Progenitor cell of endocrine pancreas (in vitro differentiated cells): ENCODE results near the gene FAM163A. TPM values are rescaled to one million over a fixed set of nuclear protein-coding genes. Genes with fewer than 3 reads are reported as not detected.

Experiments
- DNase-seq: peaks from one replicate; pipeline ENCODE4 v3.0.0; 2021; ENCODE audit warnings: low spot score; ENCODE audit not compliant: unreplicated experiment
- H3K27ac Mint-ChIP-seq: 2 replicates; pipeline ENCODE4 v1.8.0; 2021; ENCODE audit warnings: mild to moderate bottlenecking, moderate library complexity, mixed read lengths
- H3K27me3 Mint-ChIP-seq: 2 replicates; pipeline ENCODE4 v1.8.0; 2021; ENCODE audit warnings: mixed read lengths
- H3K36me3 Mint-ChIP-seq: 2 replicates; pipeline ENCODE4 v1.8.0; 2022; ENCODE audit warnings: mixed read lengths; ENCODE audit not compliant: insufficient read depth
- H3K4me1 Mint-ChIP-seq: 2 replicates; pipeline ENCODE4 v1.8.0; 2021; ENCODE audit warnings: low read depth, mixed read lengths
- H3K4me3 Mint-ChIP-seq: 2 replicates; pipeline ENCODE4 v1.8.0; 2021; ENCODE audit warnings: low read depth, mild to moderate bottlenecking, moderate library complexity, mixed read lengths
- H3K9me3 Mint-ChIP-seq: 2 replicates; pipeline ENCODE4 v1.8.0; 2021; ENCODE audit warnings: low read depth, mixed read lengths
- CTCF ChIP-seq: fragments of 200-600 bp; sonication (generic); IDR thresholded peaks from one replicate; pipeline ENCODE4 v1.5.0; 2021; ENCODE audit warnings: antibody characterized with exemption, mild to moderate bottlenecking; ENCODE audit not compliant: unreplicated experiment
- total RNA-seq: library from RNA; stranded (reverse); gene quantifications from 2 replicates; pipeline ENCODE4 v1.2.1, GENCODE V29; 2021

Gene FAM163A
- total RNA-seq, 1 donor from 2014 or later: 1.1 TPM

- Mint-ChIP-seq H3K27ac (no peak overlapping the region), H3K4me1 (no peaks in the 10 kb centered on the region), H3K4me3 (no peak overlapping the region), H3K27me3 (peaks cover 16% of the 10 kb centered on the region), H3K9me3 (no peaks in the 10 kb centered on the region), H3K36me3 (no peaks in the 10 kb centered on the region)
- TF ChIP-seq CTCF: no peak
- no peak for DNase-seq
Observed at GRCh38 chr1:179728271-179728670, 14.8 kb upstream of the FAM163A start.

- Mint-ChIP-seq H3K9me3 (no peaks in the 10 kb centered on the region), H3K4me3 (no peak overlapping the region), H3K27ac (no peak overlapping the region), H3K4me1 (no peaks in the 10 kb centered on the region), H3K27me3 (peaks cover 16% of the 10 kb centered on the region), H3K36me3 (no peaks in the 10 kb centered on the region)
- TF ChIP-seq CTCF: no peak
- no peak for DNase-seq
Observed at GRCh38 chr1:179729881-179730280, 13.2 kb upstream of the FAM163A start.

GRCh38 chr1:179731643-179732042 is 11.4 kb upstream of the FAM163A start:
- Mint-ChIP-seq H3K4me1 (no peaks in the 10 kb centered on the region), H3K4me3 (no peak overlapping the region), H3K27ac (no peak overlapping the region), H3K9me3 (no peaks in the 10 kb centered on the region), H3K27me3 (peaks cover 21% of the 10 kb centered on the region), H3K36me3 (no peaks in the 10 kb centered on the region)
- TF ChIP-seq CTCF: no peak
- DNase-seq: no peak

- Mint-ChIP-seq H3K4me1 (peaks cover 6% of the 10 kb centered on the region), H3K27ac (no peak overlapping the region), H3K36me3 (no peaks in the 10 kb centered on the region), H3K9me3 (peaks cover 3% of the 10 kb centered on the region), H3K4me3 (peak overlapping the region; percentile 63), H3K27me3 (peaks cover 78% of the 10 kb centered on the region)
- no peak for DNase-seq
- no peak for TF ChIP-seq CTCF
Observed at GRCh38 chr1:179742291-179742690, 800 bp upstream of the FAM163A start.

GRCh38 chr1:179743679-179744400 is 749 bp downstream of the FAM163A start:
- TF ChIP-seq CTCF: no peak

More at GRCh38 chr1:179743679-179744400, 749 bp downstream of the FAM163A start:
- no peaks in the 10 kb centered on the region for H3K9me3 Mint-ChIP-seq
- H3K36me3 Mint-ChIP-seq: no peaks in the 10 kb centered on the region
- H3K4me1 Mint-ChIP-seq: peaks cover 6% of the 10 kb centered on the region
- DNase-seq: peak; percentile 27
- H3K27ac Mint-ChIP-seq: no peak overlapping the region
- peak overlapping the region; percentile 64 for H3K4me3 Mint-ChIP-seq
- peaks cover 82% of the 10 kb centered on the region for H3K27me3 Mint-ChIP-seq
